H9 (cell line): ENCODE data around the gene TMEM221. TPM values are rescaled to one million over a fixed set of nuclear protein-coding genes. Genes with fewer than 3 reads are reported as not detected.

Experiments used
- DNase-seq: peaks from one replicate; pipeline ENCODE4 v3.0.0-alpha.2; 2017
- H2AFZ ChIP-seq: one replicate; pipeline ENCODE4 v1.6.1; 2013; ENCODE audit warnings: mild to moderate bottlenecking, low read length, control low read depth, moderate library complexity
- H2AK5ac ChIP-seq: 2 replicates; pipeline ENCODE4 v1.6.1; 2013; ENCODE audit warnings: low read length, control low read depth, mixed read lengths; ENCODE audit not compliant: insufficient read length
- H2BK120ac ChIP-seq: one replicate; pipeline ENCODE4 v1.6.1; 2013; ENCODE audit warnings: low read depth, mild to moderate bottlenecking, low read length, control low read depth, inconsistent platforms; ENCODE audit not compliant: poor library complexity, severe bottlenecking
- H2BK12ac ChIP-seq: 2 replicates; pipeline ENCODE4 v1.6.1; 2013; ENCODE audit warnings: low read length, control low read depth, mixed read lengths, low read depth; ENCODE audit not compliant: insufficient read length
- H2BK15ac ChIP-seq: 2 replicates; pipeline ENCODE4 v1.6.1; 2013; ENCODE audit warnings: low read depth, low read length, control low read depth
- H2BK20ac ChIP-seq: one replicate; pipeline ENCODE4 v1.6.1; 2013; ENCODE audit warnings: low read depth, mild to moderate bottlenecking, low read length, control low read depth, inconsistent platforms; ENCODE audit not compliant: poor library complexity, severe bottlenecking
- H2BK5ac ChIP-seq: 2 replicates; pipeline ENCODE4 v1.6.1; 2013; ENCODE audit warnings: low read length, control low read depth, mixed read lengths; ENCODE audit not compliant: insufficient read length
- H3K14ac ChIP-seq: 2 replicates; pipeline ENCODE4 v1.6.1; 2013; ENCODE audit warnings: low read length, control low read depth; ENCODE audit not compliant: insufficient read depth
- H3K18ac ChIP-seq: 2 replicates; pipeline ENCODE4 v1.6.1; 2013; ENCODE audit warnings: low read depth, mild to moderate bottlenecking, mixed read lengths, low read length, control low read depth; ENCODE audit not compliant: insufficient read length
- H3K23ac ChIP-seq: 2 replicates; pipeline ENCODE4 v1.6.1; 2013; ENCODE audit warnings: low read length, control low read depth, mixed read lengths, low read depth; ENCODE audit not compliant: insufficient read length
- H3K23me2 ChIP-seq: 2 replicates; pipeline ENCODE4 v1.6.1; 2013; ENCODE audit warnings: low read depth, mild to moderate bottlenecking, mixed read lengths, low read length, control low read depth; ENCODE audit not compliant: insufficient read length, poor library complexity, severe bottlenecking
- H3K27ac ChIP-seq: 2 replicates; pipeline ENCODE4 v1.5.1; 2013; ENCODE audit warnings: low read length, control low read depth, mixed read lengths, low read depth; ENCODE audit not compliant: insufficient read length
- H3K27me3 ChIP-seq: 2 replicates; pipeline ENCODE4 v1.6.1; 2013; ENCODE audit warnings: low read length, control low read depth, inconsistent platforms; ENCODE audit not compliant: insufficient read depth
- H3K4ac ChIP-seq: 2 replicates; pipeline ENCODE4 v1.6.1; 2013; ENCODE audit warnings: low read depth, mild to moderate bottlenecking, control low read depth, inconsistent platforms, low read length, moderate library complexity
- H3K4me1 ChIP-seq: 2 replicates; pipeline ENCODE4 v1.6.1; 2013; ENCODE audit warnings: low read length, control low read depth, inconsistent platforms; ENCODE audit not compliant: insufficient read depth
- H3K4me2 ChIP-seq: 2 replicates; pipeline ENCODE4 v1.6.1; 2013; ENCODE audit warnings: low read length, control low read depth, mixed read lengths; ENCODE audit not compliant: insufficient read length, insufficient read depth
- H3K56ac ChIP-seq: 2 replicates; pipeline ENCODE4 v1.6.1; 2013; ENCODE audit warnings: low read depth, mild to moderate bottlenecking, mixed read lengths, low read length, control low read depth; ENCODE audit not compliant: insufficient read length
- H3K79me1 ChIP-seq: 2 replicates; pipeline ENCODE4 v1.6.1; 2013; ENCODE audit warnings: low read depth, mild to moderate bottlenecking, moderate library complexity, low read length, control low read depth, inconsistent platforms; ENCODE audit not compliant: insufficient read depth, poor library complexity, severe bottlenecking
- H3K79me2 ChIP-seq: 2 replicates; pipeline ENCODE4 v1.6.1; 2013; ENCODE audit warnings: low read length, control low read depth, inconsistent platforms; ENCODE audit not compliant: insufficient read depth
- H3K9ac ChIP-seq: 2 replicates; pipeline ENCODE4 v1.6.1; 2013; ENCODE audit warnings: low read length, control low read depth, mixed read lengths; ENCODE audit not compliant: insufficient read length; ENCODE audit errors: extremely low read depth
- H3K9me3 ChIP-seq: one replicate; pipeline ENCODE4 v1.6.1; 2013; ENCODE audit warnings: low read depth, low read length, inconsistent platforms; ENCODE audit not compliant: control insufficient read depth
- H3T11ph ChIP-seq: one replicate; pipeline ENCODE4 v1.6.1; 2013; ENCODE audit warnings: mild to moderate bottlenecking, low read length, control low read depth, inconsistent platforms
- H4K20me1 ChIP-seq: one replicate; pipeline ENCODE4 v1.6.1; 2013; ENCODE audit not compliant: control insufficient read depth, insufficient read length, insufficient read depth
- H4K5ac ChIP-seq: 2 replicates; pipeline ENCODE4 v1.6.1; 2013; ENCODE audit warnings: low read depth, mild to moderate bottlenecking, mixed read lengths, low read length, control low read depth; ENCODE audit not compliant: insufficient read length
- H4K8ac ChIP-seq: replicated peaks from 2 replicates; pipeline ENCODE4 v1.6.1; 2013; ENCODE audit warnings: low read length, control low read depth, mixed read lengths, low read depth; ENCODE audit not compliant: insufficient read length
- H4K91ac ChIP-seq: 2 replicates; pipeline ENCODE4 v1.6.1; 2013; ENCODE audit warnings: low read depth, mild to moderate bottlenecking, moderate library complexity, mixed read lengths, low read length, control low read depth; ENCODE audit not compliant: insufficient read length
- H3K27ac Mint-ChIP-seq, 3 experiments: 2 replicates in 2 of 3; 3 replicates in 1 of 3; pipeline ENCODE4 v1.8.0; 2020 to 2021; ENCODE audit warnings: mixed read lengths in 3 of 3, mild to moderate bottlenecking in 1 of 3, moderate library complexity in 1 of 3
- H3K27me3 Mint-ChIP-seq: 2 replicates; pipeline ENCODE4 v1.8.0; 2021; ENCODE audit warnings: low read depth, mild to moderate bottlenecking, moderate library complexity, mixed read lengths
- H3K36me3 Mint-ChIP-seq, 3 experiments: 2 replicates in 2 of 3; 3 replicates in 1 of 3; pipeline ENCODE4 v1.8.0; 2020 to 2021; ENCODE audit warnings: low read depth in 3 of 3, mixed read lengths in 3 of 3; ENCODE audit not compliant: insufficient read depth in 1 of 3
- H3K4me1 Mint-ChIP-seq, 2 experiments: 2 replicates each; pipeline ENCODE4 v1.8.0; 2020; ENCODE audit warnings: mixed read lengths in 2 of 2
- H3K4me3 Mint-ChIP-seq, 2 experiments: 2 replicates in 1 of 2; 3 replicates in 1 of 2; pipeline ENCODE4 v1.8.0; 2020 to 2021; ENCODE audit warnings: mild to moderate bottlenecking in 2 of 2, mixed read lengths in 2 of 2, moderate library complexity in 1 of 2
- H3K9me3 Mint-ChIP-seq, 2 experiments: 2 replicates in 1 of 2; 3 replicates in 1 of 2; pipeline ENCODE4 v1.8.0; 2020; ENCODE audit warnings: mild to moderate bottlenecking in 2 of 2, mixed read lengths in 2 of 2, moderate library complexity in 1 of 2
- WGBS: extraction: QIAGEN DNeasy Blood & Tissue Kit; methylation state at CpG from one replicate; pipeline ENCODE4 v1.1.7; 2013; ENCODE audit warnings: missing lambda C conversion rate, low lambda C conversion rate, mixed read lengths; ENCODE audit not compliant: insufficient read length; ENCODE audit errors: extremely low coverage; 5-methylcytosine and 5-hydroxymethylcytosine counted together
- total RNA-seq: library from RNA; stranded (reverse); gene quantifications from 2 replicates; pipeline ENCODE4 v1.2.1, GENCODE V29; 2021
- TF ChIP-seq, protein P1 (sequence below): fragments of 200-600 bp; sonication (generic); conservative IDR thresholded peaks from 3 replicates; pipeline ENCODE4 v1.8.0; 2021; ENCODE audit warnings: antibody characterized with exemption, mild to moderate bottlenecking

TMEM221 gene
- total RNA-seq, 1 experiment from 2014 or later, result 1.4 TPM

DNA sequence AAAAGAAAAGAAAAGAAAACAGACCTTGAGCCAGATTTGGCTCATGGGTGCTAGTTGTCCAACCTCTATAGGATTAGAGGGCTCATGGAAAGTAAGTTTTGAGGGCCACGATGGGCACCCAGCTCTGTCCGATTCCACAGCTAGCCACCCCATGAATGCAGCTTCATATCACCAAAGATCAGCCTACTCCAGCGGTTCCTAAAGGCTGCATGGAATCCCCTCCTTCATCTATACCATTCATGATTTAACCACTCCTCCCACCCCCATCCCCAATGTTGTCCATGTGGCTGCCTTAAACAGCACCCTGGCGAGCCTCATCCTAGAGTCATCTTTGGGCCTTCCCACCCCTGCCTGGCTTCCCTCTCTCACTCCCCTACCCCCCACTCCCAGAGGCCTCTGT, 26.5 kb downstream of the TMEM221 start:
- Histone ChIP-seq H2BK12ac (no peak overlapping the region), H4K20me1 (no peaks in the 10 kb centered on the region), H3K4me2 (no peak overlapping the region), H3K79me2 (no peaks in the 10 kb centered on the region), H3K23ac (no peak overlapping the region), H3K9ac (no peak overlapping the region), H3K9me3 (no peaks in the 10 kb centered on the region), H2BK120ac (no peak overlapping the region), H3K4ac (no peak overlapping the region), H3K4me1 (no peaks in the 10 kb centered on the region; the same call in 1 of the 2 replicates), H4K8ac (no peak overlapping the region), H2AK5ac (no peak overlapping the region), H2BK20ac (no peak overlapping the region), H2BK5ac (no peak overlapping the region), H2AFZ (no peak overlapping the region), H2BK15ac (no peak overlapping the region), H3K23me2 (peaks cover 11% of the 10 kb centered on the region), H3K27ac (no peak overlapping the region), H4K91ac (no peak overlapping the region), H3K79me1 (no peaks in the 10 kb centered on the region), H3K56ac (no peak overlapping the region), H4K5ac (no peak overlapping the region), H3K27me3 (no peaks in the 10 kb centered on the region), H3K18ac (no peak overlapping the region), H3T11ph (no peak overlapping the region), H3K14ac (no peak overlapping the region)
- TF ChIP-seq, protein P1, sequence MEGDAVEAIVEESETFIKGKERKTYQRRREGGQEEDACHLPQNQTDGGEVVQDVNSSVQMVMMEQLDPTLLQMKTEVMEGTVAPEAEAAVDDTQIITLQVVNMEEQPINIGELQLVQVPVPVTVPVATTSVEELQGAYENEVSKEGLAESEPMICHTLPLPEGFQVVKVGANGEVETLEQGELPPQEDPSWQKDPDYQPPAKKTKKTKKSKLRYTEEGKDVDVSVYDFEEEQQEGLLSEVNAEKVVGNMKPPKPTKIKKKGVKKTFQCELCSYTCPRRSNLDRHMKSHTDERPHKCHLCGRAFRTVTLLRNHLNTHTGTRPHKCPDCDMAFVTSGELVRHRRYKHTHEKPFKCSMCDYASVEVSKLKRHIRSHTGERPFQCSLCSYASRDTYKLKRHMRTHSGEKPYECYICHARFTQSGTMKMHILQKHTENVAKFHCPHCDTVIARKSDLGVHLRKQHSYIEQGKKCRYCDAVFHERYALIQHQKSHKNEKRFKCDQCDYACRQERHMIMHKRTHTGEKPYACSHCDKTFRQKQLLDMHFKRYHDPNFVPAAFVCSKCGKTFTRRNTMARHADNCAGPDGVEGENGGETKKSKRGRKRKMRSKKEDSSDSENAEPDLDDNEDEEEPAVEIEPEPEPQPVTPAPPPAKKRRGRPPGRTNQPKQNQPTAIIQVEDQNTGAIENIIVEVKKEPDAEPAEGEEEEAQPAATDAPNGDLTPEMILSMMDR, result no peak
- Mint-ChIP-seq H3K9me3 (no peaks in the 10 kb centered on the region; a peak in 1 of 5 replicates), H3K4me1 (peaks cover 19 to 34% of the 10 kb centered on the region in 2 experiments), H3K36me3 (peaks cover 0 to 10% (median 4%) of the 10 kb centered on the region in 3 experiments; a peak in 2 of 7 replicates), H3K27me3 (peaks cover 7% of the 10 kb centered on the region), H3K4me3 (peak overlapping the region in 1 of 2 experiments; percentile 26; a peak in 1 of 5 replicates), H3K27ac (no peak overlapping the region)
- WGBS, result no CpG with 5 or more reads among the region's 4 CpGs
- no peak for DNase-seq
